Measurements from ENCODE around the gene PSMD6.

PSMD6 gene

DNA sequence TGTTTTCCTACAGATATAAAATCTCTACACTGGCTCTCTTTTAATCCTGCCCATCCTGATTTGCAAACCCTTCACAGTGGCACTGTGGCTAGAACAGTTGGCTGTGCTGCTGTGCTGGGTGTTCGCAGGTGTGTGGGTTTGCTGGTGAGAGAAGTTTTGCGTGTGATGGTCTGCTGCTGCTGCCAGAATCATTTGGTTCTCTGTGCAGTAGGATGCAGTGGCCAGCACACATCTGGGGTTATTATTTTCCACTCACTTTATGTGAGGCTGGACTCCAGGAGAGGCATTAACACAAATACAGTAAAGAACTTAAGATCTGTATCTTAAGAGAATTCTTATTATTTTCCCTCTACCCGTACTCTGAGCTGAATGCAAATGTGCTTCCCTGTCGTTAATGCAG is 16.0 kb upstream of the PSMD6 start:
- Histone ChIP-seq H3K4me1 (ENCODE audit: control insufficient read depth, insufficient read depth, low read depth, low read length) (no peaks in the 10 kb centered on the region), H2BK15ac (ENCODE audit: low read depth, poor library complexity, severe bottlenecking) (no peak overlapping the region), H3K4me2 (ENCODE audit: low read length, poor library complexity, severe bottlenecking) (no peak overlapping the region), H3K9me3 (ENCODE audit: control insufficient read depth, low read length) (no peaks in the 10 kb centered on the region), H3K18ac (ENCODE audit: low read depth in 1 of 2, low read length in 2 of 2) (peak overlapping the region in 1 of 2 experiments; percentile 34), H2BK5ac (ENCODE audit: low read depth, low read length, poor library complexity, severe bottlenecking) (no peak overlapping the region), H3K14ac (ENCODE audit: low read length in 2 of 2) (no peak overlapping the region), H3K27ac (ENCODE audit: low read length, poor library complexity, severe bottlenecking) (no peak overlapping the region), H4K91ac (ENCODE audit: low read length) (no peak overlapping the region), H2AK5ac (ENCODE audit: low read length, severe bottlenecking) (no peak overlapping the region), H2BK12ac (ENCODE audit: low read length in 2 of 2) (no peak overlapping the region), H3K4ac (ENCODE audit: low read depth in 1 of 2, low read length in 2 of 2) (no peak overlapping the region), H3K4me3 (ENCODE audit: insufficient read depth in 1 of 2, low read depth in 1 of 2, low read length in 2 of 2) (no peak overlapping the region), H3K27me3 (ENCODE audit: control insufficient read depth in 1 of 2, insufficient read depth in 1 of 2, low read length in 2 of 2) (no peaks in the 10 kb centered on the region), H3K9ac (ENCODE audit: low read length) (no peak overlapping the region), H3K23ac (ENCODE audit: low read length in 2 of 2) (no peak overlapping the region), H3K36me3 (ENCODE audit: control insufficient read depth in 1 of 2, insufficient read depth in 2 of 2, low read depth in 1 of 2, low read length in 2 of 2) (no peaks in the 10 kb centered on the region), H2AFZ (ENCODE audit: low read depth, low read length) (peak overlapping the region; percentile 27), H3K79me1 (replicated peaks; ENCODE audit: low read length, poor library complexity, severe bottlenecking) (no peaks in the 10 kb centered on the region), H4K8ac (ENCODE audit: low read length) (no peak overlapping the region), H2BK120ac (ENCODE audit: low read depth, low read length) (no peak overlapping the region)
- WGBS = 84% methylated on average over 4 of the region's 4 CpGs
- no peak for DNase-seq

DNA sequence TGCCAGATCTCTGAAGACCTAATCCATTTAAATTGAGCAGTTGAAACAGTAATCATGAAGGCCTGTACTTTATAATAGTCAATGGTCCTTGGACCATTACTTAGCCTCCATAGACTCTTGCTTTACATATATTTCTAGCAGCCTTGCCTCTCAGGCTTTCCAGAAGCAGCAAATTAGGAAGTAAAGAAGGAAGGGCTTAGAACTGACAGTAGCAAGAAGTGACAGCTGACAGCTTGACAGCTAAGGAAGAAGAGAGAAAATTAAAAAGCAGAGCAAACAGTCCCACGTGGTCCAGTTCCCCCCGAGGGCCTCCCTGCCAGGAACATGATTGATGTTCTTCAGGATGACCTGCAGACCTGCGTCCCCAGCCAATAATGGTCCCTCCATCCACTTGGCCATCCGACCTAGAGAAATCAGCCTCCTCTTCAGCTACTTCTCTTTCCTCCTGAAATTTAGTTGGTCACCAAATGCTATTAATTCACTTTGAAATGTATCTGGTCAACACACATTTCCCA is 15.0 kb upstream of the PSMD6 start:
- H3K9ac ChIP-seq (ENCODE audit: low read length) = no peak overlapping the region
- no peak overlapping the region for H2BK15ac ChIP-seq (ENCODE audit: low read depth, poor library complexity, severe bottlenecking)
- H3K4me1 ChIP-seq (ENCODE audit: control insufficient read depth, insufficient read depth, low read depth, low read length) = no peaks in the 10 kb centered on the region
- H4K91ac ChIP-seq (ENCODE audit: low read length) = no peak overlapping the region
- no peak overlapping the region for H3K23ac ChIP-seq (ENCODE audit: low read length in 2 of 2)
- H2AFZ ChIP-seq (ENCODE audit: low read depth, low read length) = no peak overlapping the region
- no peak overlapping the region for H2AK5ac ChIP-seq (ENCODE audit: low read length, severe bottlenecking)
- H2BK120ac ChIP-seq (ENCODE audit: low read depth, low read length) = no peak overlapping the region
- no peak overlapping the region for H4K8ac ChIP-seq (ENCODE audit: low read length)
- H2BK12ac ChIP-seq (ENCODE audit: low read length in 2 of 2) = no peak overlapping the region
- WGBS = 35% methylated on average over 4 of the region's 4 CpGs
- H3K27me3 ChIP-seq (ENCODE audit: control insufficient read depth in 1 of 2, insufficient read depth in 1 of 2, low read length in 2 of 2) = no peaks in the 10 kb centered on the region
- no peak overlapping the region for H3K4me3 ChIP-seq (ENCODE audit: insufficient read depth in 1 of 2, low read depth in 1 of 2, low read length in 2 of 2)
- H3K4ac ChIP-seq (ENCODE audit: low read depth in 1 of 2, low read length in 2 of 2) = no peak overlapping the region
- DNase-seq = no peak
- H3K4me2 ChIP-seq (ENCODE audit: low read length, poor library complexity, severe bottlenecking) = no peak overlapping the region
- peaks cover 3% of the 10 kb centered on the region for H3K9me3 ChIP-seq (ENCODE audit: control insufficient read depth, low read length)
- no peak overlapping the region for H3K14ac ChIP-seq (ENCODE audit: low read length in 2 of 2)
- no peak overlapping the region for H3K18ac ChIP-seq (ENCODE audit: low read depth in 1 of 2, low read length in 2 of 2)
- no peaks in the 10 kb centered on the region for H3K79me1 ChIP-seq (replicated peaks; ENCODE audit: low read length, poor library complexity, severe bottlenecking)
- no peak overlapping the region for H2BK5ac ChIP-seq (ENCODE audit: low read depth, low read length, poor library complexity, severe bottlenecking)
- no peak overlapping the region for H3K27ac ChIP-seq (ENCODE audit: low read length, poor library complexity, severe bottlenecking)
- no peaks in the 10 kb centered on the region for H3K36me3 ChIP-seq (ENCODE audit: control insufficient read depth in 1 of 2, insufficient read depth in 2 of 2, low read depth in 1 of 2, low read length in 2 of 2)

GRCh38 chr3:64037084-64037483 is 13.8 kb upstream of the PSMD6 start:
- Histone ChIP-seq H4K91ac (ENCODE audit: low read length) (no peak overlapping the region), H3K4me1 (ENCODE audit: control insufficient read depth, insufficient read depth, low read depth, low read length) (no peaks in the 10 kb centered on the region), H3K23ac (ENCODE audit: low read length in 2 of 2) (no peak overlapping the region), H2BK120ac (ENCODE audit: low read depth, low read length) (no peak overlapping the region), H2AFZ (ENCODE audit: low read depth, low read length) (no peak overlapping the region), H3K9me3 (ENCODE audit: control insufficient read depth, low read length) (peaks cover 3% of the 10 kb centered on the region), H4K8ac (ENCODE audit: low read length) (no peak overlapping the region), H3K18ac (ENCODE audit: low read depth in 1 of 2, low read length in 2 of 2) (no peak overlapping the region), H3K27ac (ENCODE audit: low read length, poor library complexity, severe bottlenecking) (no peak overlapping the region), H3K27me3 (ENCODE audit: control insufficient read depth in 1 of 2, insufficient read depth in 1 of 2, low read length in 2 of 2) (no peaks in the 10 kb centered on the region), H2BK12ac (ENCODE audit: low read length in 2 of 2) (no peak overlapping the region), H2BK5ac (ENCODE audit: low read depth, low read length, poor library complexity, severe bottlenecking) (no peak overlapping the region), H3K79me1 (replicated peaks; ENCODE audit: low read length, poor library complexity, severe bottlenecking) (no peaks in the 10 kb centered on the region), H2BK15ac (ENCODE audit: low read depth, poor library complexity, severe bottlenecking) (no peak overlapping the region), H3K9ac (ENCODE audit: low read length) (no peak overlapping the region), H3K4ac (ENCODE audit: low read depth in 1 of 2, low read length in 2 of 2) (no peak overlapping the region), H3K36me3 (ENCODE audit: control insufficient read depth in 1 of 2, insufficient read depth in 2 of 2, low read depth in 1 of 2, low read length in 2 of 2) (no peaks in the 10 kb centered on the region), H3K14ac (ENCODE audit: low read length in 2 of 2) (no peak overlapping the region), H3K4me3 (ENCODE audit: insufficient read depth in 1 of 2, low read depth in 1 of 2, low read length in 2 of 2) (no peak overlapping the region), H3K4me2 (ENCODE audit: low read length, poor library complexity, severe bottlenecking) (no peak overlapping the region), H2AK5ac (ENCODE audit: low read length, severe bottlenecking) (no peak overlapping the region)
- WGBS = 99% methylated on average over 7 of the region's 7 CpGs
- DNase-seq = no peak

DNA sequence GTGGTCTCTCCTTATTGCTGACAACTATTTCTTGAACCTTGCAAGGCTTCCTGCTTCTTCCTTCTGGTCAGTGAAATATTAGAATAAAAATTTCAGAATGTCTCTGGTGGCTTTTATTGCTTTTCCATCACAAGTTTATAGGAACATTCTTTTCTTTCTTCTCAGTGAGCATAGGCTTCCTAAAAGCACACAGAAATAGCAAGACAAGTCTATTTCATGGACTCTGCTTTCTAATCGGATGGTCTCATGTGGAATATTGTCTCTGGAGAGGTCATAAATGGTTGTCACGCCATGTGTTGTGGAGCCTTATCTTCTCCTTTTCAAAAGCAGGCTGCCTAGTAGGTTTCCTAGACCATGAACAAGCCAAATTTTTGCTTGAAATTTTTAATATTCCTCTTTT is 9.8 kb upstream of the PSMD6 start:
- Histone ChIP-seq H2BK12ac (ENCODE audit: low read length in 2 of 2) (no peak overlapping the region), H3K23ac (ENCODE audit: low read length in 2 of 2) (no peak overlapping the region), H3K9me3 (ENCODE audit: control insufficient read depth, low read length) (peaks cover 3% of the 10 kb centered on the region), H3K18ac (ENCODE audit: low read depth in 1 of 2, low read length in 2 of 2) (no peak overlapping the region), H3K4me3 (ENCODE audit: insufficient read depth in 1 of 2, low read depth in 1 of 2, low read length in 2 of 2) (no peak overlapping the region), H2BK15ac (ENCODE audit: low read depth, poor library complexity, severe bottlenecking) (no peak overlapping the region), H3K27me3 (ENCODE audit: control insufficient read depth in 1 of 2, insufficient read depth in 1 of 2, low read length in 2 of 2) (peaks cover 3 to 6% of the 10 kb centered on the region in 2 experiments), H2AK5ac (ENCODE audit: low read length, severe bottlenecking) (no peak overlapping the region), H2AFZ (ENCODE audit: low read depth, low read length) (no peak overlapping the region), H3K4me1 (ENCODE audit: control insufficient read depth, insufficient read depth, low read depth, low read length) (no peaks in the 10 kb centered on the region), H3K14ac (ENCODE audit: low read length in 2 of 2) (no peak overlapping the region), H3K4me2 (ENCODE audit: low read length, poor library complexity, severe bottlenecking) (no peak overlapping the region), H3K4ac (ENCODE audit: low read depth in 1 of 2, low read length in 2 of 2) (no peak overlapping the region), H2BK5ac (ENCODE audit: low read depth, low read length, poor library complexity, severe bottlenecking) (no peak overlapping the region), H4K8ac (ENCODE audit: low read length) (no peak overlapping the region), H3K36me3 (ENCODE audit: control insufficient read depth in 1 of 2, insufficient read depth in 2 of 2, low read depth in 1 of 2, low read length in 2 of 2) (no peaks in the 10 kb centered on the region), H3K27ac (ENCODE audit: low read length, poor library complexity, severe bottlenecking) (no peak overlapping the region), H2BK120ac (ENCODE audit: low read depth, low read length) (no peak overlapping the region), H3K9ac (ENCODE audit: low read length) (no peak overlapping the region), H3K79me1 (replicated peaks; ENCODE audit: low read length, poor library complexity, severe bottlenecking) (no peaks in the 10 kb centered on the region), H4K91ac (ENCODE audit: low read length) (no peak overlapping the region)
- 86% methylated on average over 2 of the region's 2 CpGs for WGBS
- DNase-seq = no peak

Data from mesenchymal stem cell (in vitro differentiated cells and primary cell).